DMS153 treated with DMSO at 0.1 percent for 48 hours (cell line): ENCODE measurements around the gene ATP5F1C.
"Not testable (repeated sequence)": the region's sequence is repeated elsewhere in the genome, so short reads cannot be mapped to it uniquely, and the experiment has no call there.

Experiments
- DNase-seq: peaks from one replicate; lab custom pipeline; 2025; ENCODE audit not compliant: unreplicated experiment; lab: John Stamatoyannopoulos, UW

Gene ATP5F1C

DNA sequence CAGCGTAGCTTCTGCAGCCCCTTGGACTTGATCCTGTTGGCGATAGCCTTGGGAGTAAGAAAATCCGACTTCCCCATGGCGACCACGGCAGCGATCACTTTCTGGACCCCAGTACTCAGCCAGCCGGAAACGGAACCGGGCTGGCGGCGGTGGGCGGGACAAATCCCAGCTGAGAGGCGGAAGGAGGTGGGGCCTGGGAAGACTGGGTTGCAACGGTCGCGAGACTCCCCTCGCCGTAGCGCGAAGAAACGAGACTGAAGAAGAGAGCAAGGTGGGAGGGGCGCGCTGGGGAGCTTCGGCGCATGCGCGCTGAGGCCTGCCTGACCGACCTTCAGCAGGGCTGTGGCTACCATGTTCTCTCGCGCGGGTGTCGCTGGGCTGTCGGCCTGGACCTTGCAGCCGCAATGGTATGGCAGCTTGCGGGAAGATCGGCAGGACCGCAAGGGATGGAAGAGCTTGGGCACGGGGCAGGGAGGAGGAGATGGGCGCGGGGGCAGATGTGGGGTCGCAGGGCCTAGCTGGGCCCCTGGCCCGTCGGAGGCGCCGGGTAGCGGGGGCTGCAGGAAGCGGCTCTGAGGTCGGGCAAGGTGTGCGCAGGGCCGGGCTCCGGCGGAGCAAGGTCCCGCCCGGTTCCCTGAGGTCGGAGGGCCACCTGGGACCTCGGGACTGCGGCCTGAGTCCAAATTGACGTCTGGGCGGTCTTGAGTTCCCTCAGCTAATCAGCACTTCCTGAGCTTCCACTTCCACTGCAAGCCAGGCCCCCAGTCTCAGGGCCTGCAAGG, at the start of gene ATP5F1C, which contains the start of gene KIN:
Gene ATP5F1C (plus strand): TSS at position 321 of the 782 bp plus-strand sequence. CDS start 31 bp downstream, at position 352.
Gene KIN (minus strand): TSS at position 137 of the 782 bp plus-strand sequence. CDS start 60 bp downstream, at position 77.
- DNase-seq, result peak; percentile 49

DNA sequence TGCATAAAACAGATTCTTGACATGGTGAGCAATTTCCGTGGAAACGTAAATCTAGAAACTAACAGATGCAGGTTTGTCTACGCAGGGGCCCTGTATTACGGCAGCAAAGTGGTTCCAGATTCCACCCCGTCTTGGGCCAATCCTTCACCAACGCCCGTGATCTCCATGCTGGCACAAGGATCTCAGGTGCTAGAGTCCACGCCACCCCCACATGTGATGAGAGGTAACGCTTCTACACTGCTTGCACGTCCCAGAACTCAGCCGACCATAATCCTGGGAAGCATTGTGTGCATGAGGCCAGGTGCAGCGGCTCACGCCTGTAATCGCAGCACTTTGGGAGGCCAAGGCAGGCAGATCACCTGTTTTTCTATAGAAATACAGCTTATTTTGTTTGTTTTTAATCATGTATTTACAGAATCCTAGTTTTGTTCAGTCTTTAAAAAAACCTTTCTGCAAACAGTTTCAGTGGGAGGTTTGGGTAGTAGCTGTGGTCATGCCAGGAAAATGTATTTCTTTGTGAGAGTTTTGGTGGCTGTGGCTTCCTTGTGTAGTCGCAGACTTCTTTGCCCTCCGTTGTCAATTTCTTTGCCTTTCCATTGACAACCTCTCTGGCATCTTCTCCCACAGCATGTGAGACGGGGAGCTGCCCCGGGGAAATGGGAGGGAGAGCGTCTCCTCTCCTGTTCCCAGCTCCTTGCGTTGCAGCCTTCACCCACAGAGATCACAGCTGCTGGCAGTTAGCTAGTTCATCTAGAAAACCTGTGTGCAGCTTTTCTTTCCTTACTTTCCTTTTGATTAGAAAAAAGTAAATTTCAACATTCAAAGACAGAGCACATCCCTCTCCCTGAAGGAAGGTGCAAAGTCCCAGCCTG, 49.2 kb upstream of the ATP5F1C start:
- no peak for DNase-seq

DNA sequence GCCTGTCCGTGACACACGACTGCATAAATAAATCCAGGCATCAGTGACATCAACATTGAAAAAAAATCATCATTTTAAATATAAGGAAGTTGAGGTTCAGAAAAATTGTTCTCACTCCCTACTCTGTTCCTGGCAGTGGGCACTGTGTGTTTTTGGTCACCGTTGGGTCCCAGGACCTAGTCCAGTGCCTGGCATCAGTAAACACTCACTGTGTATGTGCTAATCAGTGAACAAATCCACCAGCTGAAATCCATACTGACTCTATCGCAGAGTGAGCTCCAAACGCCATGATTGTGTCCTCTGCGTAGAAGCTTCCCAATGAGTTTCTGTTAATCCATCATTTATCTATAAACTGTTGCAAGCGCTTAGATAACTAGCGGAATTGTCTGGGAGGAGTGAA, 43.7 kb upstream of the ATP5F1C start:
- no peak for DNase-seq

DNA sequence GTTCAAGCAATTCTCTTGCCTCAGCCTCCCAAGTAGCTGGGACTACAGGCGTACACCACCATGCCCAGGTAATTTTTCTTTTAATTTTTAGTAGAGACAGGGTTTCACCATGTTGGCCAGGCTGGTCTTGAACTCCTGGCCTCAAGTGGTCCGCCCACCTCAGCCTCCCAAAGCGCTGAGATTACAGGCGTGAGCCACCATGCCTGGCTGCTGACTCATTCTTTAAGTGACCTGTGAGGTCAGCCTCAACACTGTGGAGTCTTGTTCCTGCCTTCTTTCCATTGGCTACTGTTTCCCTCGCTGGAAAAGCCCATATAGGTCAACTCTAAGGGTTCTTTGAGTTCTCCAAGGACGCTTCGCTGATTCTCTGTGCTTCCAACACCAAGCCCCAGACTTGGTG, 39.3 kb upstream of the ATP5F1C start:
- DNase-seq, result not testable (repeated sequence)

DNA sequence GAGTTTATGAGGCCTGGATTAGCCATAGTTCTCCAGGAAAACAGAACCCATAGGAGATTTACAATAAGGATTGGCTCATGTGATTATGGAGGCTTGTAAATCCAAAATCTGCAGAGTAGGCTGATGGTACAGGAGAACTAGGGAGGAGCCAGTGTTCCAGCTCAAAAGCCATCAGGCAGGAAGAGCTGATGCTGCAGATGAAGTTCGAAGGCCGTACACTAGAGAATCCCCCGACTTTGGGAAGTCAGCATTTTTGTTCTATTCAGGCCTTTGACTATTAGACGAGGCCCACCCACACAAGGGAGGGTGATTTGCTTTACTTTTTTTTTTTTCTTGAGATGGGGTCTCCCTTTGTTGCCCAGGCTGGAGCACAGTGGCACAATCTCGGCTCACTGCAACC, 37.8 kb upstream of the ATP5F1C start:
- no peak for DNase-seq

DNA sequence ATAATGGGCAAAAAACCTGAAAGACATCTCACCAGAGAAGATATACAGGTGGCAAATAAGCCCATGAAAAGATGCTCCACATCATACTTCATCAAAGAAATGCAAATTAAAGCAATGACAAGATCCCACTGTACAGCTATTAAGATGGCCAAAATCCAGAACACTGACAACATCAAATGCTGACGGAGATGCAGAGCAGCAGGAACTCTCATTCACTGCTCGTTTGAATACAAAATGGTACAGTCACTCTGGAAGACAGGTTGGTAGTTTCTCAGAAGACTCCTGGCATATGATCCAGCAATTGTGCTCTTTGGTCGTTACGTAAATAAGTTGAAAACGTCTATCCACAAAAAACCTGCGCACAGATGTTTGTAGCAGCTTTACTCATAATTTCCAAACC, 35.7 kb upstream of the ATP5F1C start:
- no peak for DNase-seq

DNA sequence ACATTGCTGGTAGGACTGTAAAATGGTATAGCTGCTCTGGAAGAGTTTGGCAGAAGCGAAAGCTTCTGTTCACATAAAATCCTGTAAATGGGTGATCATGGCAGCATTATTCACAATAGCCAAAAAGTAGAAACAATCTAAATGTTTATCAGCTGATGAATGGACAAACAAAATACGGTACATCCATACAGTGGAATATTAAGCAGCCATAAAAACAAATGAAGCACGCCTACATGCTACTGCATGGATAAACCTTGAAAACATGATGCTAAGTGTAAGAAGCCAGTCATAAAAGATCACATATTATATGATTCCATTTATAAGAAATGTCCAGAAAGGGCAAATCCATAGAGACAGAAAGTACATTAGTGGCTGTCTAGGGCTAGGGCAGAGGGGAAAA, 32.9 kb upstream of the ATP5F1C start:
- no peak for DNase-seq

DNA sequence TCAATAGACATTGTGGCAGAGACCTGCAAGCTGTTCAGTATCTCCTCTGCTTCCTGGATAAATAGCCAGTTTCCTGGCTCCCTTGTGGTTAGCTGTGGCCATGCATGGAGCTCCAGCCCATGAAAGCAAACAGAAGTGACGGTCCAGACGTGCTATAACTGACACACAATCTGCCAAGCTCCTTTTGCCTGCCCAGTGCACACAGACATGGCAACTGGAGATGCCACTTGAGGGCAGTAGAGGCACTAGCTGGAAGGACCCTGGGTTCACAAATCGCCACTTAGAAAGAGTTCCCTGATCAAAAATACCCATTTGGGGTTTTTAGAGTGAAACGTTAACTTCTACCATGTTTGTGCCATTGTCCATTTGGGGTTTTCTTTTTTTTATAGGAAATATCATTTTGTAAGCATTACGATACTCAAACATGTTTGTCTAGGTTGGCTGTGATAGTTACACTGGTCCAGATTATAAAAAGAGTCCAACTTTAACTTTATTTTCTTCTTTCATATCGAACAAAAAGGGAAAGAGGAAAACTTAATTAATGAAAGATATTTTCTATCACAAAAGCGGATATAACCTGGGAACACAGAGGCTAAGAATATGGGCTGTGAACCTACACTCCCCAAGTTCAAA, 31.5 kb upstream of the ATP5F1C start:
- no peak for DNase-seq

DNA sequence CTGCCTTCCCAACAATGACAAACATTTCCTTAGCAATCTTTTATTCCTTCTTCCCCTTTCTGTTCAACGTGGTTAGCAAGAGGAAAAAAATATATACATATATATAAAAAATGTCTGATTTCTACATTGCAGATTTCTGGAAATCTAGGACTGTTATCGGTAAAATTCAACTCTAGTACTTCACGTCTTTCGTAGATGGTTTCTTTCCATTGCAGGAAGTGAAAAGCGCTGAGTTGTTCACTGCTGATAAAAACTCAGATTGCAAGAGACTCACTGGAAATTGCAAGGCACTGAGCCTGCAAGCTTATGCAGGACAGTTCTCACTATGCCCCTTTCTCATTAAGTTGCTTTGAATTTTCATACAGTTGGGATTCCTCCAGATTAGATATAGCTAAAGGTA, 24.0 kb upstream of the ATP5F1C start:
- DNase-seq, result no peak

DNA sequence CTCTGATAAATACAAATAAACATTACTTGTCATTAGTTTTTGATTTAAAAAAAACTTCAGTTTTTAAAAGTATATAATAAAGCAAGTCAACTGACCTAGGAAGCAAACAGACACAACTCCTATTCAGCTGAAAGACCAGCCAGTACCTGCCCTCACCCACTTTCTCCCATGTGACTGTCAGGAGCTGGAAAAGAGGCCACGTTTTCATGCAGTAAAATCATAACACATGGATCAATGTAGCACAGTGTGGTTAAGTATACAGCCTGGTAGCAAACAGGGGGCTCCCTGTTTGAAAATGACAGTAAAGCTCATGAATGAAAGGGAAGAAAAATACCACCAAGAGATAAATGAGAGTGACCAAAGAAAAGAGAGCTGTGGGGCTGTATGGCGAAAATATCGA, 21.7 kb upstream of the ATP5F1C start:
- DNase-seq, result no peak

DNA sequence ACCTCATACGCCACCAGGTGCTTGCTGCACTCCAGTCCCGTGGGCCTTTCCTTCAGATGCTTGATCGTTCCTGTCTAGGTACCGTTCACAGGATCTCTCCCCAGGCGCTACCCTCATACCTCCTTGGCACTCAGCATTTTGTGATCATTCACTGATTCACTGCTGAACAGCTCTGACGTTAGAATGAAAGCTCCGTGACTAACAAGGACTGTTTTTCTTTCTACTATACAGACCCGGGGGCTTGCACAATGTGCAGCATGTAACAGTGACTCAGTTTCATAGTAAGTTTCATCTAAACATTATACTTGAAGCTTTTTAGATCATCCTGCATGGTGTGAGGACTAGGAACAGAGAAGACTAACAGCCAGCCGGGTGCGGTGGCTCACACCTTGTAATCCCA, 20.8 kb upstream of the ATP5F1C start:
- DNase-seq, result no peak

DNA sequence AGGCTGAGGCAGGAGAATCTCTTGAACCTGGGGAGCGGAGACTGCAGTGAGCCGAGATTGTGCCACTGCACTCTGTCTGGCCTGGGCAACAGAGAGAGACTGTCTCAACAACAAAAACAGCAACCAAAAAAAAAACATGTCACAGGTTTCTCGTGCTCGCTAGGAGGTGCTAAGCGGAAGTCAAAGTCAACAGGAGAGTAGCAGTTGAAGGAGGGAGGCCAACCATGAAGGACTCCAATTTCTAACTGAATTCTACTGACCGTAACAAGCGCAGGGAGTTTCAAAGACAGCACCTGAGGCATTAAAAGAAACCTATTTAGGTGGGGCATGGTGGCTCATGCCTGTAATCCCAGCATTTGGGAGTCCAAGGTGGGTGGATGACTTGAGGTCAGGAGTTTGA, 19.6 kb upstream of the ATP5F1C start:
- DNase-seq, result no peak

DNA sequence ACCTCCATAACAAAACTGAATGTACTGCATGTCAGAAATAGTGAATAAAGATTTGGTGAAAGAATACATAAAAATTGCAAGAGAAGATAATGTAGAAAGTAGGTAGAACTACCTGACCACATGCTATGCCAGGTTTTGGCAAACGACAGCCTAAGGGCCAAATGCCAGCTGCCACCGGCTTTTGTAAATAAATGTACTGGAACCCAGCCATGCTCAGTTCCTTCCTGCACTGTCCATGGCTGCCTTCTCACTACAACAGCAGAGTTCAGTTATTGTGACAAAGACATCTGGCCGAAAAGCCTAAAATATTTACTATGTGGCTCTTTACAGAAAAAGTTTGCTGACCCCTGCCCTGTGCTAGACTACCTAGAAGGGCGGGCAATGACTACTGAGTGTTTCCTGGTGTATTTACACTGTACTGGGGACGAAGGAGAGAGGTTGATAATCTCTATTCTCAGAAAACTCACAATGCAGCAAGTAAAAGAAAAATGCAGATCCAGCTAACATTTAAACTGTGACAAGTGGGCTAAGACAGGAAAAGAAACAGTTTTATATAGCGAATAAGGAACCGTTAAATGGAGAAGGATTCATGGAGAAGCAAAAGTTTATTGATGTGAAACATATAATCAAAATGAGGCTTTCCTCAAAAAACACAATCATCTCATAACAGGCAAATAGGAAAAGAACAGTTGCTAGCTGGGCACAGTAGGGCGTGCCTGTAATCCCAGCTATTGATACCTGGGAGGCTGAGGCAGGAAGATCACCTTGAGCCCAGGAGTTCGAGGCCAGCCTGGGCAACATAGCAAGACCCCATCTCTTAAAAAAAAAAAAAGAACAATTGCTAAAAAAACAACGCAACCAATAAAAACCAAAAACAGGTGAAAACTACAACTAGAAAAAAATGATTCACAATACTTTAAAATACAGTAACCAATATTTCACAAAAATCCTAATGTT, 13.9 kb upstream of the ATP5F1C start:
- DNase-seq, result peak; percentile 6

DNA sequence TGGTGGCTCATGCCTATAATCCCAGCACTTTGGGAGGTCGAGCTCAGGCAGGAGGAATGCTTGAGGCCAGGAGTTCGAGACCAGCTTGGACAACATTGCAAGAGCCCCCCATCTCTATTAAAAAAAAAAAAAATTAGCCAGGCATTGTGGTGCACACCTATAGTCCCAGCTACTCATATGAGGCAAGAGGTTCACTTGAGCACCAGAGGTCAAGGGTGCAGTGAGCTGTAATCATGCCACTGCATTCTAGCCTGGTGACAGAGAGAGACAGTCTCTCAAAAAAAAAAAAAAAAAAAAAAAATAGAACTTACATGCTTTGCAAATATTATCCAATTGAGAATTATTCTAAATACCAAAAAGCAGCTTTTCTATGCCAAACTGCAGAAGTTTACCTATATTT, 11.2 kb upstream of the ATP5F1C start:
- DNase-seq, result no peak

DNA sequence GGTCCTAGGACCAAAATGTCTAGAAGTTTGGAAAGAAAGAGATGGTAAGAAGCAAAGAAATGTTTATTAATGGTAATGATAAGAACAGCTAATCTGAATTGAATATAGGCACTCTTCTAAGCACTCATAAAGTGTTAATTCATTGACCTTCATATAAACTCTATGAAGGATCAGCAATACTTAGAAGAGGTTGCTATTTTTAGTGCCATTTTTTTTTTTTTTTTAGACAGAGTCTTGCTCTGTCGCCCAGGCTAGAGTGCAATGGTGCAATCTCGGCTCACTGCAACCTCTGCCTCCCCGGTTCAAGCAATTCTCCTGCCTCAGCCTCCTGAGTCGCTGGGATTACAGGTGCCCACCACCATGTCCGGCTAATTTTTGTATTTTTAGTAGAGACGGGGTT, 5.8 kb upstream of the ATP5F1C start:
- not testable (repeated sequence) for DNase-seq

DNA sequence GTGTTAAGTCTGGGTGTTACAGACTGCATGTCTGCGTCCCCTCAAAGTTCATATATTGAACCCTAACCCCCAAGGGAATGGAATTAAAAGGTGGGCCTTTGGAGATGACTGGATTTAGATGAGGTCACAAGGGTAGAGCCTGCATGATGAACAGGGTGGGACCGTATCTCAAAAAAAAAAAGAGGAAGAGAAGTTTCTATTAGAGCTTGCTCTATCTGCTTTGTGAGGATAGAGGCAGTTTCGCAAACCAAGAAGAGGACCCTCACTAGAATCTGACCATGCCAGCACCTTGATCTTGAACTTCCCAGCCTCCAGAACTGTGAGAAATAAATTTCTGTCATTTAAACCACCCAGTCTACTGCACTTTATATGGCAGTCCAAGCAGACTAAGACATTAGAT, 1.5 kb upstream of the ATP5F1C start:
- DNase-seq, result no peak

DNA sequence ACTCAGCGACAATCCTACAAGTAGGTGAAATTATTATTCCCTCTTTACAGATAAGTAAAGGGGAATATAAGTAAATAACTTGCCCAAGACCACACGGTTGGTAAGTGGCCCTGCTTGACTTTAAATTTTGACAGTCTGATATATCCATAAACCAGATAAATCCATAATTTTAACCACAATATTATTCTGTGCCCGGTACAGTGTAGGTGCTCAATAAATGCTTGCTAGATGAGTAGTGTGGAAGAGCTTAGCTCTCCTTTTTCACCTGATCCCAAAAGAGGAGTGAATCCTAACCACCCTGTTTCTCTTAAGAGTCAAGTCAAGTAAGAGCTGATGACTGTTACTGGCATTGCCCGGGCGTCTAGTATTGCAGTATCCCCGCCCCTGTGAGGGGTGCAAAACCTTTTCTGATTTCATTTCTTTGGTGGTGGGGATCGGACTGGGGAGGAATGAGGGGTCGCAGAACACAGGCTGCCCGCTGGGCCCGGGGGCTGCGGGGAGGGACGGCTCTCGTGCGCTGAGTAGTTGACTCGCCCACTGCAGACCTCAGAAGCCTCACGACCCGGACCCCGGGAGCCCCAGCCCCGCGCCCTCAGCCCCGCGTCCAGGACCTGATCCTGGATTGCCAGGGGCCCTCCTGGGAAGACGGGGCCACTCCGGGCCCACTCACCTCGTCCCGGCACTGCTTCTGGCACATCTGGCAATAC, 674 bp upstream of the ATP5F1C start:
- DNase-seq, result no peak

DNA sequence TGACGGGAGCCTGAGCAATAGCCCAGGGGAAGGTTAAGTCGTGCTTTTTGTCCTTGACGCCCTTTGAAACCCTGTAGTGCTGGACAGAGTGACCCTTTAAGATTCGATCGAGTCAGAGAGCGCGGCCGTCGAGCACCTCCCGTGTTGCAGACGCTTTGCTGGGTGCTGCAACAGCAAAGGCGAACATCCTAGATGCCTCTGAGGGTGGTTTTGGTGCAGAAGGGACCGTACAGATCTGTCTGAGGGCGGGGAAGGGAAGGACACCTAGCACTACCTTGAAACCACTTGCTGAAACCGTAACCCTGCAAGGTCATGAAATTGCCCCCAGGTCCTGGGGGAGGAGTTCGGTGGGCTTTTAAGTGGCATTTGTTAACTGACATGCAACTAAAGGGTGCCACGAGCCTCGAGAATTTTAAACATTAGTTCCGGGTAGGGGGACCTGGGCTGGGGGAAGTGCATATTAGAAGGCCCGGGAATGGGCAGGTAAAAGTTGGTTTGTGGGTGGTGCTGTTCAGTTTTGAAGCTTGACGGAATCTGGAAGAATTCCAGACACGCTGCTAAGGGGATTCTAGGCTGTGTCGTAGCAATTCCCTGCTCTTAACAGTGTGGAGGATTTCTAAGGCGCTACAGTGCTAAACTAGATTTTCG, 786 bp downstream of the ATP5F1C start:
- no peak for DNase-seq

DNA sequence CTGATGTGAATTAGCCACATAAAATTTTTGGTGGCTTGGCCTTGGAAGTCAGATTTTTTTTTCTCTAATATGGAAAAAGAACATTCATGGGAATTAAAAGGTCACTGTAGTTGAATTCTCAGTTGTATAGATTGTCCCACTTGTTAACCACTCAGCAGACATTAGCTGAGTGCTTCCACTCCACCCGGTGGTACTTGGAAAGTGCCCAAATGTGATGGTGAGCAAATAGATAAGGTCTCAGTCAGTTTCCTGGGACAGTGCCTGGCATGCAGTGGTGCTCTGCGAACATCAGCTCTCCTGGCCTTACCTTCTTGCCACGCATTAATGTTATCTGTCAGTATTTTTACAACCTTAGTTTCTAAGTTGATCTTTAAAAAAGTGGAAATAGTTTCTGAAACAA, 1.4 kb downstream of the ATP5F1C start:
- no peak for DNase-seq
